ENCODE results near the gene CASP3.
A peak's percentile ranks its signal among the peaks of the same experiment; 100 is the strongest.
"Not testable (repeated sequence)": the region's sequence is repeated elsewhere in the genome, so short reads cannot be mapped to it uniquely, and the experiment has no call there.

The CASP3 gene

GRCh38 chr4:184628103-184628502 lies 21.1 kb downstream of the CASP3 start:
- DNase-seq: no peak

DNA sequence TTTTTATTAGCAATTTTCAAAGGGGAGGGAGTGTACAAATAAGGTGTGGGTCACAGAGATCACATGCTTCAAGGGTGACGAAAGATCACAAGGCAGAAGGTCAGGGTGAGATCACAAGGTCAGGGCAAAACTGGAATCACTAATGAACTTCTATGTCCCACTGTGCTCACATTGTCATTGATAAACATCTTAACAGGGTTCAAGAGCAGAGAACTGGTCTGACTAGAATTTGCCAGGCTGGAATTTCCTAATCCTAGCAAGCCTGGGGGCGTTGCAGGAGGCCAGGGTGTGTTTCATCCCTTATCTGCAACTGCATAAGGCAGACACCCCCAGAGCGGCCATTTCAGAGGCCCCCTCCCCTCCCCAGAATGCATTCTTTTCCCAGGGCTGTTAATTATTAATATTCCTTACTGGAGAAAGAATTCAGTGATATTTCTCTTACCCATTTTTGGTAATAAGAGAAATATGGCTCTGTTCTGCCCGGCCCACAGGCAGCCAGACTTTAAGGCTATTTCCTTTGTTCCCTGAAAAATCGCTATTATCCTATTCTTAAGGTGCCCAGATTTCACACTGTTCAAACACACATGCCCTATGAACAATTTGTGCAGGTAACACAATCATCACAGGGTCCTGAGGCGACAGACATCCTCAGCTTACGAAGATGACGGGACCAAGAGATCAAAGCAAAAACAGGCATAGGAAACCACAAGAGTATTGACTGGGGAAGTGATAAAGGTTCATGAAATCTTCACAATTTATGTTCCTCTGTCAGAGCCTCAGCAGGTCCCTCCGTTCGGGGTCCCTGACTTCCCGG lies 23.3 kb downstream of the CASP3 start:
- DNase-seq: not testable (repeated sequence)

GRCh38 chr4:184624972-184625554 lies 24.2 kb downstream of the CASP3 start:
- DNase-seq: no peak

- not testable (repeated sequence) for DNase-seq
Observed at GRCh38 chr4:184624504-184624903, 24.7 kb downstream of the CASP3 start.

GRCh38 chr4:184621518-184621917 lies 27.7 kb downstream of the CASP3 start:
- no peak for DNase-seq

- DNase-seq: no peak
Observed at GRCh38 chr4:184620212-184620867, 28.9 kb downstream of the CASP3 start.

- DNase-seq: no peak
Observed at GRCh38 chr4:184617600-184618196, 31.5 kb downstream of the CASP3 start.

DNA sequence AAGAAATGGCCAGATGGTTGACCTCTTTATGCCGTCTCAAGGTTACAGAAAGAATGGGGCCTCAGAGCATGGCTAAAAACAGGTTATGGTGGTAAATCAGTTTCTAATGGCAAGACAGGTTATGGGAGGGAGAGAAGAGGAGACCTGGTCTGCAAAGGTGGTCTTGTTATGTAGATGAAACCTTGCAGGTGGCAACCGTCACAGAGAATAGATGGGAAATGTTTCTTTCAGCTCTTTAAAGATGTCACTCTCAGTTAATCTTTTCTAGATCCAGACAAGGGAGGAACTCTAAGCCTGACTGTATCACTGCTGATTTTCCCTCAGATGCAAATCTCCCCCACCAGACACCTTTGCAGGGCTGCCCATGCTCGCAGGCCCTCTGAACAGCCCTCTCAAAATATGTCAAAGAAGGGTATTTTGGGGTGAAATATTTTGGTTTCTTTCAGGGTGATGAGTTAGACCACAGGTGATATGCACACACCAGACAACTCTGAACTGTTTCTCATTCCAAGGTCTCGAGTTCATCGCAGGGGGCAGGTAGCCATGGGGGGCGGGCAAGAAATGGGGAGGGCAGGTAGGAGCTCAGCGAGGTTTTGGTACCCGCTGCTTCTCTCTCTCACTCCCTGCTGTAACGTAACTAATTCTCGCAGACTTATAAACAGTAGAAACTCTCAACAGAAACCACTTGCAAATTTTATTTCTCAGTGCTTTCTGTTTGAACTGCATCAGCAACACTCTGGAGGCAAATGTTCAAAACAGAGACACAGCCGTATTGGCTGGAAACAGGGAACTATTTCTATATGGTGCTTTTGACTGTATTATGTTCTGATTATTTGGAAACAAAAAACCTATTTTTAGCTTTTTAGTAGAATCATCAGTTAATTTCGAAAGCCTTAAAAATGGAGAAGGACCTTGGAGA lies 32.4 kb downstream of the CASP3 start:
- DNase-seq: no peak

DNA sequence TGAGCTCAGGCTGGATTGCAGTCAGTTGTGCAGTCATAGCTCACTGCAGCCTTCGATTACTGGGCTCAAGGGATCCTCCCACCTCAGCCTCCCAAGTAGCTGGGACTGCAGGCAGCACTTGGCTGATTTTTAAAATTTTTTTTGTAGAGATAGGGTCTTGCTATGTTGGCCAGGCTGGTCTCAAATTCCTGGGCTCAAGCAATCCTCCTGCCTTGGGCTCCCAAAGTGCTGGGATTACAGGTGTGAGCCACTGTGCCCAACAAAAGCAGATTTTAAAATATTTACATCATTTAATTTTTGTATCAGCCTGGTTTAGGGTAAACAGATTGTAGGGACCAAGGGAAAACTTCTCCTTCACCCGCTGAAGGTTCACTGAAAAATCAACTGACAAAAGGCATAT lies 33.1 kb downstream of the CASP3 start:
- not testable (repeated sequence) for DNase-seq

GRCh38 chr4:184614509-184614908 lies 34.7 kb downstream of the CASP3 start:
- DNase-seq: no peak

- no peak for DNase-seq
Observed at GRCh38 chr4:184613405-184613804, 35.8 kb downstream of the CASP3 start.

- DNase-seq: no peak
Observed at GRCh38 chr4:184612074-184612473, 37.2 kb downstream of the CASP3 start.

DNA sequence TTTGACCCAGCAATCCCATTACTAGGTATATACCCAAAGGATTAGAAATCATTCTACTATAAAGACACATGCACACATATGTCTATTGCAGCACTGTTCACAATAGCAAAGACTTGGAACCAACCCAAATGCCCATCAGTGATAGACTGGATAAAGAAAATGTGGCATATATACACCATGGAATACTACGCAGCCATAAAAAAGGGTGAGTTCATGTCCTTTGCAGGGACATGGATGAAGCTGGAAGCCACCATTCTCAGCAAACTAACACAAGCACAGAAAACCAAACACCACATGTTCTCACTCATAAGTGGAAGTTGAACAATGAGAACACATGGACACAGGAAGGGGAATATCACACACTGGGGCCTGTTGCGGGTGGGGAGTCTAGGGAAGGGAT lies 41.8 kb downstream of the CASP3 start:
- not testable (repeated sequence) for DNase-seq

- not testable (repeated sequence) for DNase-seq
Observed at GRCh38 chr4:184602857-184603256, 46.4 kb downstream of the CASP3 start.

DNA sequence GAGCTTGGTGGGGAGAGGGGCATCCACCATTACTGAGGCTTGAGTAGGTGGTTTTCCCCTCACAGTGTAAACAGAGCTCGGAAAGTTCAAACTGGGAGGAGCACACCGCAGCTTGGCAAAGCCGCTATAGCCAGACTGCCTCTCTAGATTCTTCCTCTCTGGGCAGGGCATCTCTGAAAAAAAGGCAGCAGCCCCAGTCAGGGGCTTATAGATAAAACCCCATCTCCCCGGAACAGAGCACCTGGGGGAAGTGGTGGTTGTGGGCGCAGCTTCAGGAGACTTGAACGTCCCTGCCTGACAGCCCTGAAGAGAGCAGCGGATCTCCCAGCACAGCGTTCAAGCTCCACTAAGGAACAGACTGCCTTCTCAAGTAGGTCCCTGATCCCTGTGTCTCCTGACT lies 48.3 kb downstream of the CASP3 start:
- not testable (repeated sequence) for DNase-seq

DNA sequence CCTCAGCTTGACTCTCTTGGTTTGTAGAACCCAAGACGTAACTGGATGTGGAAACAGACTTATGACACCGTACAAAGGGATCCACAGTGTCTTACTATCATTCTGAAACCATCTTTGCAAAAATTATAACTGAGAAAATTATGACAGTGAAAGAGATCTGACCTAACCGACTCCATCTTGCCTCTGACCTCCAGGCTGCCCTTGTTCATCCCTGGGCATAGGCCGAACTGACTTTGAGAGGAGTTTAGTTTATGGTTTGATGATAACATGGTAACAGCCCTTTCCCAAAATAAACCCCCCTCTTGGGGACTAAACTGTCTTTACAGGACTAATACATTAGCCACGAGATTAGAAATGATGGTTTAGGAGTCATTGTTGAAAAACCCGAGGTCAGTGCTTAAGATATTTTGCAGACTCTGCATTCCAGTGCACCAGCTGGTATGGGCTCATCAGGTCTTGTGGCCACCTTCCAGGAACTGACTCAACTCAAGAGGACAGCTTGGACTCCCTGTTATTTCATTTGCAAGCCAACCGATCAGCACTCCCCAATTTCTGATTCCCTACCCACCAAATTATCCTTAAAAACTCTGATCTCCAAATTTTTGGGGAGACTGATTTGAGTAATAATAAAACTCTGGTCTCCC lies 49.6 kb downstream of the CASP3 start:
- DNase-seq: peak; percentile 70

- DNase-seq: peak; percentile 16
Observed at GRCh38 chr4:184598753-184599491, 50.3 kb downstream of the CASP3 start.

DNA sequence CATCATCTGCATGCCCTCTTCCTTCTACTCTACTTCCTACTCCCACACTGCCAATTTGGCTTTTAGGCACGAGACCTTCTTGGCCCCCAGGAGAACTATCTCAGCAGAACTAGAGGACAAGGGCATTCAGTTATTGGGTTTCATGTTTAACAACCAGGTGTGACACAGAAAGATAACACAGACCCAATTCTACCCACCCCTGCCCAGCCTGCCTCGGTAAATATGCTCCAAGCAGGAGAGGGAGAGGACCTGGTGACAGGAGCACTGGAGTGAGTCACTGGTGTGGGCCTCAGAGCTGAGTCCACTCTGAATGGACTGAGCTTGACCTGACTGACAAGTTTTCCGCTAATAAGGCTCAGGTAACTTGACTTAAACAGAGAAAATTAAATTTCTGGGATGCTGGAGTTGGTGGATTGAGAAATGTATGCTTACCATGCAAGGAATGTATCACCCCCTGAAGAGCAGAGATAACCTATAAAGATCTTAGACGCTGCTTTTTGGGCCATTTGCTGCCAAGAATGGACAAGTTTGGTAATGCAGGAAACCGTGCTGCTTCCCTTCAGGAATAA lies 52.5 kb downstream of the CASP3 start:
- peak; percentile 3 for DNase-seq

DNA sequence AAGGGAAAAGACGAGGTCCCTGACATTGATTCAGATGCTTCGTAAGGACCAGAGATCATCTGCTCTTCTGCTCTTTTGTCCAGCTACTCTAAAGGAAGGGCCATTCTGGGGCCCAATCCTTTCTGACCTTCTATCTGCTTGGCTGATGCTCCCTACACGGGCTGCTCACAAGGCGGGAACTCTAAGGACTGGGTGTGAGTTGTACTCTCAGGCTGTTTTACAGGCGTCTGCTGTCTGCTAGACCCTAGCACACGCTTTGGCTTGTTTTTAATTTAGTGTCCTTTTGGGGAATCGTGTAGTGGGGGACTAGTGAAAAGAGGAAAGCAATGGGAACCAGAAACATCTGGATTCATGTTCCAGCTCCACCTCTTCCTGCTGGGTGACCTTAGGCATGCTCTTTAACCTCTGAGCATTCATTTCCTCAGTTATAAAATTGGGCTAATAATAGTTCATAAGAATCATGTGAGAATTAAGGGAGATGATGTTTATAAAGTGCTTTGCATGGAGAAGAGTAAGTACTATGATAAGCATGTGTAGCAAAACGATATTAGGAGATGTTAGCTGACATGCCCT lies 53.1 kb downstream of the CASP3 start:
- DNase-seq: no peak

- DNase-seq: no peak
Observed at GRCh38 chr4:184595430-184595829, 53.8 kb downstream of the CASP3 start.
